Parathyroid adenoma (tissue), 2 donors: ENCODE results near the gene CLEC1A.

Source experiments
- H2AFZ ChIP-seq: fragments of 300-600 bp; sonication (generic); one replicate; pipeline ENCODE4 v1.7.0; 2017; ENCODE audit warnings: antibody characterized with exemption, mild to moderate bottlenecking
- H3K27ac ChIP-seq: fragments of 300-600 bp; sonication (generic); one replicate; pipeline ENCODE4 v1.7.0; 2017
- H3K27me3 ChIP-seq: fragments of 300-600 bp; sonication (generic); one replicate; pipeline ENCODE4 v1.7.0; 2017; ENCODE audit warnings: low read length; ENCODE audit not compliant: control insufficient read depth, insufficient read depth
- H3K36me3 ChIP-seq: fragments of 300-600 bp; sonication (generic); one replicate; pipeline ENCODE4 v1.7.0; 2017; ENCODE audit warnings: low read length; ENCODE audit not compliant: control insufficient read depth, insufficient read depth
- H3K4me1 ChIP-seq: fragments of 300-600 bp; sonication (generic); one replicate; pipeline ENCODE4 v1.7.0; 2017; ENCODE audit warnings: control low read depth
- H3K4me2 ChIP-seq: fragments of 300-600 bp; sonication (generic); one replicate; pipeline ENCODE4 v1.7.0; 2017; ENCODE audit warnings: low read length
- H3K4me3 ChIP-seq: fragments of 300-600 bp; sonication (generic); one replicate; pipeline ENCODE4 v1.7.0; 2017; ENCODE audit warnings: low read depth, low read length
- H3K79me2 ChIP-seq: fragments of 300-600 bp; sonication (generic); one replicate; pipeline ENCODE4 v1.7.0; 2017; ENCODE audit warnings: control low read depth
- H3K9ac ChIP-seq: fragments of 300-600 bp; sonication (generic); one replicate; pipeline ENCODE4 v1.7.0; 2017; ENCODE audit warnings: mild to moderate bottlenecking
- H3K9me3 ChIP-seq: fragments of 300-600 bp; sonication (generic); one replicate; pipeline ENCODE4 v1.7.0; 2017; ENCODE audit warnings: low read length; ENCODE audit not compliant: control insufficient read depth
- CTCF ChIP-seq: fragments of 300-600 bp; sonication (generic); IDR thresholded peaks from one replicate; pipeline ENCODE4 v1.7.0; 2017; ENCODE audit warnings: antibody characterized with exemption, mild to moderate bottlenecking
- donor health status: primary hyperparathyroidism.

CLEC1A gene

GRCh38 chr12:10128687-10129086, 29.9 kb upstream of the CLEC1A start:
- Histone ChIP-seq H3K4me1 (no peaks in the 10 kb centered on the region), H3K27ac (no peak overlapping the region), H3K9me3 (no peaks in the 10 kb centered on the region), H3K27me3 (no peaks in the 10 kb centered on the region), H2AFZ (no peak overlapping the region), H3K4me2 (no peak overlapping the region), H3K9ac (no peak overlapping the region), H3K79me2 (no peaks in the 10 kb centered on the region), H3K36me3 (no peaks in the 10 kb centered on the region), H3K4me3 (no peak overlapping the region)
- TF ChIP-seq CTCF: no peak

- no peaks in the 10 kb centered on the region for H3K9me3 ChIP-seq
Observed at GRCh38 chr12:10126413-10126812, 27.6 kb upstream of the CLEC1A start.

GRCh38 chr12:10122689-10123088, 23.9 kb upstream of the CLEC1A start:
- Histone ChIP-seq H3K4me1 (no peaks in the 10 kb centered on the region), H3K79me2 (no peaks in the 10 kb centered on the region), H3K9ac (no peak overlapping the region), H2AFZ (no peak overlapping the region), H3K36me3 (no peaks in the 10 kb centered on the region), H3K27me3 (no peaks in the 10 kb centered on the region), H3K9me3 (no peaks in the 10 kb centered on the region), H3K27ac (no peak overlapping the region), H3K4me2 (no peak overlapping the region), H3K4me3 (no peak overlapping the region)
- no peak for TF ChIP-seq CTCF

More at GRCh38 chr12:10126413-10126812, 27.6 kb upstream of the CLEC1A start:
- Histone ChIP-seq H3K79me2 (no peaks in the 10 kb centered on the region), H3K36me3 (no peaks in the 10 kb centered on the region), H3K4me2 (no peak overlapping the region), H3K9ac (no peak overlapping the region), H3K27me3 (no peaks in the 10 kb centered on the region), H2AFZ (no peak overlapping the region), H3K4me1 (no peaks in the 10 kb centered on the region), H3K4me3 (no peak overlapping the region), H3K27ac (no peak overlapping the region)
- no peak for TF ChIP-seq CTCF

GRCh38 chr12:10121278-10121677, 22.5 kb upstream of the CLEC1A start:
- Histone ChIP-seq H2AFZ (no peak overlapping the region), H3K4me2 (no peak overlapping the region), H3K9me3 (no peaks in the 10 kb centered on the region), H3K36me3 (no peaks in the 10 kb centered on the region), H3K4me3 (no peak overlapping the region), H3K27ac (no peak overlapping the region), H3K4me1 (no peaks in the 10 kb centered on the region), H3K27me3 (no peaks in the 10 kb centered on the region), H3K79me2 (no peaks in the 10 kb centered on the region), H3K9ac (no peak overlapping the region)
- TF ChIP-seq CTCF: no peak

- Histone ChIP-seq H3K4me1 (no peaks in the 10 kb centered on the region), H2AFZ (no peak overlapping the region), H3K9me3 (no peaks in the 10 kb centered on the region), H3K4me3 (no peak overlapping the region), H3K79me2 (no peaks in the 10 kb centered on the region), H3K27ac (no peak overlapping the region), H3K27me3 (no peaks in the 10 kb centered on the region), H3K36me3 (no peaks in the 10 kb centered on the region), H3K9ac (no peak overlapping the region), H3K4me2 (no peak overlapping the region)
- no peak for TF ChIP-seq CTCF
Observed at GRCh38 chr12:10119066-10119465, 20.3 kb upstream of the CLEC1A start.
